ENCODE measurements around the gene S100A9. TPM values are rescaled to one million over a fixed set of nuclear protein-coding genes. Genes with fewer than 3 reads are reported as not detected.
"Not testable (repeated sequence)": the region's sequence is repeated elsewhere in the genome, so short reads cannot be mapped to it uniquely, and the experiment has no call there.

The S100A9 gene
- total RNA-seq, 2 donors from 2014 or later: 158 to 525 TPM

DNA sequence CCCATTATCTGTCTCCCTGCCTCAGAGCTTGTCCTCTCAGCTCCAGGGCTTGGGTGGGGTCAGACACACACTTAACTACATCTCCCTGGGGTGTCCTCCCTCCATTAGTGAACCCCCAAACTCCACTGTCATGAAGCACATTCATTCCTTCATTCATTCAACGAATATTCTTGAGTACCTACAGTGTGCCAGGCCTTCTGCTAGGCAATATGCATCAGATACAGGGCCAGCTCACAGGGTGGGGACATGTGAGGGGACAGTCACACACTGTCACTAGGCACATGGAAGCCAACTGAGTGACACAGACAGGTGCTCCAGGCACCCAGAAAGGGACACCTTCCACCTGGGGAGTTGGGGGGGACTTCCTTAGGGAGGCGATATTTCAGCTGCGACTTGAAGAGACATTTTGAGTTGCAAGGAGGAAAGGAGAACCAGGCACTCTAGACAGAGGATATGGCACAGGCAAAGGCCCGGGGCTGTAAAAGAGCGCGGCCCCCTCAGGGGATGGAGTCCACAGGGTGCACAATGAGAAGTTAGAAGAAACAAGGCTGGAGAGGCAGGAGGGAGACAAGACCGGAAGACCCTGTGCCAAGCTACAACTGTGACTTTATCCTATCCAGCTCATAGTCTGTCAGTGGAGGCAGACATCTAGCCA lies 41.9 kb downstream of the S100A9 start:
- no peak for DNase-seq (ENCODE audit: low spot score)
- intact Hi-C loops (cut with DNase I): no loop called here

DNA sequence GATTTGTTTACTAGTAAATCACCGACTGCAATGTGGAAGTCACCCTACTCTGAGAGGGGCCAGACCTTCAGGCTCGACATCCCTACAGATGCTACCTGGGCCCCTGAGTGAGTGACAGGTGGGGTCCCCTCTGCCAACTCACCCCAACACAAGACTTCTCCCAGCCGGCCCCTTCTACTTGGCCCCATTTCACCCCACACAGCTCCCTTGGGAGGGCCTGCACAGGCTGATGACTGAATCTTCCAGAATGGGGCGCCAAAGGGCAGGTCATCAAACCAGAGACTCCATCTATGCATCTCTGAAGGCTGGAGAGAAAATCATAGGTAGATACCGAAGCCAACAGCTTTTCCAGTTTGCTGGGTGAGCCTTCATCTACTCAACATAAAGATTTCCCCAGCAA lies 42.6 kb downstream of the S100A9 start:
- DNase-seq (ENCODE audit: low spot score): no peak
- intact Hi-C loops (cut with DNase I): no loop called here

DNA sequence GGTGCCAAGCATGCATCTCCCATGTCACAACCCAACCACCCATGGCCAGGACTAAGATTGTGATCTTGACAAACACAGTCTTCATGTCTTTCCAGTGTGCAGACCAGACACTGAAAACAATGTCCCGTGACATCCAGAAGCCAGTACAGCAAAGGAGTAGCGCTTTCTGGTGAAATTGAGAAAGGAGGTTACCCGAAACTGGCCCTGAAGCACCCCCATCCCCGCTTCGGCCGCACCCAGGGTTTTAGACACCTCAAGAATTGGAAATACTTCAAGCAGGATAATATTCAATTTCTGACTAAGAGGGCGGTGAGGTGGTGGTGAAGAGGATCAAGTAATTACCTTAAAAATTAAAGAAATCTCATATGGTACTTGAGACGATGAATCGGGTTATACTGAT lies 43.8 kb downstream of the S100A9 start:
- intact Hi-C loops (cut with DNase I): no loop called here
- DNase-seq (ENCODE audit: low spot score): no peak

DNA sequence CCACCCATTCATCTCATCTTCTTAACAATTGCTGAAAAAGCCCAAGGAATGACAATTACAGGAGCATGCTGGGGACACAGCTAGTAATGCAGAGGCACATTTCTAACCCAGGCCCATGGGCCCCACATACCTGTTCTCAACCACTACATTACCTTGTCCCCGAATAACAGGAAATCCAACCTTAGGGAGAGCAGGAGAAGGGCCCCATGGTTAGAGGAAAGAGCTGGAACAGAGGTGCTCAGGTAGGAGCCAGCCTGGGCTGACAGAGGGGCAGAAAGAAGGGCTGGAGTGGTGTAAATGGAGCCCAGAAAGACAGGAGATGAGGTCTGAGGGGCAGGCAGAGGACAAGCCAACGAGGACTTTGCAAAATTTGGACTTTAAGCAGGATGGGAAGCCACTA lies 44.6 kb downstream of the S100A9 start:
- intact Hi-C loops (cut with DNase I): no loop called here
- DNase-seq (ENCODE audit: low spot score): no peak

DNA sequence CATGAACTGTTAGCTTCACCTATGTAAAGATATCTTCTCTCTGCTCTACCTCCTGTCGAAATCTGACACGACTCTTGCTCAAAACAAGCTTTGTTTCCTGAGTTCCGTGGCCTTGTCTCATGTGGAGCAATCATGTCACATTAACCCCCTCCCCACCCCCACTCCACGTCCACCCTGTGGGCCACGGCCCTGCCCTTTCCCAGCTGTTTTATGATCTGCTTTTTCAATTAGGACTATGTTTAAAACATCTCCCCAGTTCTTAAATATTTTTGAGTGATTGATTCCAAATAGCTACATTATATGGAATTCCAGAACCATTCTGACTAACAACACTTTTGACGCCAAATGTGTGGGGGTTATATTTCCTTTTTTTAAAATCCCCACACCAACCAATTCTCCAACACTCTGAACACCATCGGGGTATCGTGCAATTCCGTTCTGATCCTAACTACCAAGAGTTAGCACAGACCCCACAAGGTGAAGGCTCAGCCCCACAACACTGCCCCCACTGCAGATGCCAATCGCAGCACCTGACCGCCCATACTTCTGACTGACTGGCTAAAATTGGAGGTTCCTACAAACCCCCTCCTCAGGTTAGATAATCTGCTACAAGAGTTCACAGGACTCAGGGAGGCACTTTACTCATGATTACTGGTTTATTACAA lies 45.9 kb downstream of the S100A9 start:
- no peak for DNase-seq (ENCODE audit: low spot score)
- intact Hi-C loops (cut with DNase I): no loop called here

DNA sequence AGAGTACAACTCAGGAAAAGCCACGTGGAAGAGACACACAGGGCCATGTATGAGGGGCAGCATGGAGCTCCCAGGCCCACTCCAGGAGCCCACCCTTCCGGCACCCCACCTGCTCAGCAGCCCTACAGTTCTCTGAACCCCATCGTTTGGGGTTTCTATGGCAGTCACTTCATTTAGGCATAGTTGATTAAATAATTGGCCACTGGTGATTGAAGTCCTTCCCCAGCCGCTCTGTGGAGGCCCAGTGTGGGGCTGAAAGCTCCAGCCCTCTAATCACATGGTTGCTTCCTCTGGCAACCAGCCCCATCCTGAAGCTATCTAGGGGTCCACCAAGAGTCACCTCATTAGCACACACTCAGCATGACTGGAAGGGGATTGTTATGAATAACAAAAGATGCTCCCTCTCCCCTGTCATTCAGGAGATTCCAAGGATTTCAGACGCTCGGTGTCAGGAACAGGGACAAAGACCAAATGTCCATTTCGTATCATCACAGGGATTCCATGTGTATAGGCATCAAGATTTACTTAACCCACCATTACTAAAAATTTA lies 46.5 kb downstream of the S100A9 start:
- intact Hi-C loops (cut with DNase I): no loop called here
- no peak for DNase-seq (ENCODE audit: low spot score)

DNA sequence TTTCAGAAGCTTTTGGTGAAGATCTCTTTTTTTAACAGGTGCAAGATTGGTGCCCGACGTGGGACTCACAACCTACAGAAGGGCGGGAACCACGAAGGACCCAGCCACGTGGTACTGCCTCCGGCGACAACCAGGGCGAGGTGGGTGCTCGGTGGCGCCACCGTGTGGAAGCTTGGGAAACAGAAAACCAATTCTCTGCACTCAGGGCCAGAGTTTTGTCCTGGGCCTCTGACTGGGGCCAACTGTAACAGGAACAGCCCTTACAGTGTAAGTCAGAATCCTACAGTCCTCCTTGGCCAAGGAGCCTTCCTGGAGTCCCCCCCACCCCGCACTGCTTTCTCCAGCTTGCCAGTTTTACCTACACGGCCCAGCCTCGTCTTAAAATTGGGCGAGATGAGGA lies 47.1 kb downstream of the S100A9 start:
- peak; percentile 90 for DNase-seq (ENCODE audit: low spot score)
- intact Hi-C loops (cut with DNase I): no loop called here

DNA sequence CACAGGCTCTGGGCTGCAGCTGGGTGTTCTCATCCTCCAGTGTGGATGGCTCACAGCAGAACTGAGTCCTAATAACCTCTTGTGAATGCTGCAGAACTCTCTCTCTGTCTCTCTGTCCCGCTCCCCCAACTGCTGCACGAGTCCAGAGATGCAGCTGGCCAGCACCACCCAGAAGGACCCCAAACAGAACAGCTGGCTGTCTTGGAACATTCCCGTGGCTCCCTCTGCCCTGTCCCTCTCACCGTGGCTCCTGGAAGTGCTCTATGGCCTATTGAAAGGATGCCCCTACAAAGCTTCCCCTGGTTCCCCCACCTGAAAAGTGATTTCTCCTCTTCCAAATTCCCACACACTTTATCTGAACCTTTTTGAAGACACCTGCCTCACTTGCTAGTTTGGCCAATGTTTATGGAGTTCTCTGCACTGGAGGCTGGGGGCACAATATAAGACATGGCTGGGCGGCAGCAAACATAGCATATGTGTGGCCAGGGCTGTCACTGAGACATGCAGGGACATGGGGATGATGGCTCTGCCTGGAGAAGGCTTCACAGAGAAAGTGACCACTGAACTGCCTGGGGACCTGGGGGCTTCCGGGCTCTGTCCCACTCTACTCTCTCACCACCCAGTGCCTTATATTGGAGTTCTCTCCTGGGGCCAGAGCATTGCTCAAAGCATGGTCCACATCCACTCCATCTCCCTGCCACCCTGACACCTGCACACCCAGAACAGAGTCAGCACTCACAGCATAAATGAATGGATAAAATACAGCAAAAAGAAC lies 48.4 kb downstream of the S100A9 start:
- intact Hi-C loops (cut with DNase I); DNase-seq (ENCODE audit: low spot score): not testable (repeated sequence)

DNA sequence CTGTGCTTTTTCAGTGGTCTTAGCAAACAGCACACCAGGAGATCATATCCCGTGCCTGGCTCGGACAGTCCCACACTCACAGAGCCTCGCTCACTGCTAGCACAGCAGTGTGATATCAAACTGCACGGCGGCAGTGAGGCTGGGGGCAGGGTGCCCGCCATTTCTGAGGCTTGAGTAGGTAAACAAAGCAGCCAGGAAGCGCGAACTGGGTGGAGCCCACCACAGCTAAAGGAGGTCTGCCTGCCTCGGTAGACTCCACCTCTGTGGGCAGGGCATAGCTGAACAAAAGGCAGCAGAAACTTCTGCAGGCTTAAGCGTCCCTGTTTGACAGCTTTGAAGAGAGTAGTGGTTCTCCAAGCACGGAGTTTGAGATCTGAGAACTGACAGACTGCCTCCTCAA lies 49.6 kb downstream of the S100A9 start:
- intact Hi-C loops (cut with DNase I); DNase-seq (ENCODE audit: low spot score): not testable (repeated sequence)

Other genes with a start within 250 kb of the S100A9 start
- 1 to 10 TPM in 1 of 2 donors, not detected in 1; 1.9 TPM for gene SPRR2F, start 244.3 kb upstream of the S100A9 start, total RNA-seq
- gene SPRR2G, start 207.0 kb upstream of the S100A9 start, total RNA-seq: not detected
- gene LELP1, start 154.4 kb upstream of the S100A9 start, total RNA-seq: not detected
- gene PRR9, start 140.3 kb upstream of the S100A9 start, total RNA-seq: not detected
- not detected for gene LORICRIN, start 98.2 kb upstream of the S100A9 start, total RNA-seq
- gene PGLYRP3, start 44.9 kb upstream of the S100A9 start, total RNA-seq: not detected
- not detected for gene PGLYRP4, start 9.0 kb upstream of the S100A9 start, total RNA-seq
- 10 to 100 TPM; 12.6 to 34.4 TPM for gene S100A12, start 17.8 kb downstream of the S100A9 start, total RNA-seq
- gene S100A8, start 33.2 kb downstream of the S100A9 start, total RNA-seq: 100 to 1,000 TPM; 123 to 360 TPM
- not detected for gene S100A7A, start 58.7 kb downstream of the S100A9 start, total RNA-seq
- gene S100A7, start 102.8 kb downstream of the S100A9 start, total RNA-seq: not detected
- gene S100A6, start 178.1 kb downstream of the S100A9 start, total RNA-seq: 1,000 to 10,000 TPM; 1,174 to 1,536 TPM
- not detected for gene S100A5, start 183.1 kb downstream of the S100A9 start, total RNA-seq
- gene S100A4, start 188.0 kb downstream of the S100A9 start, total RNA-seq: 100 to 1,000 TPM; 286 to 472 TPM
- 1 to 10 TPM; 4.1 to 8.3 TPM for gene S100A3, start 191.4 kb downstream of the S100A9 start, total RNA-seq
- 1 to 10 TPM; 1.5 to 3.5 TPM for gene S100A2, start 208.0 kb downstream of the S100A9 start, total RNA-seq